Fibroblast of lung (primary cell): Measurements from ENCODE around the gene TRMT11. TPM values are rescaled to one million over a fixed set of nuclear protein-coding genes. Genes with fewer than 3 reads are reported as not detected.

Source experiments
- DNase-seq, 2 donors: peaks; one replicate each; pipeline versions ENCODE4 v3.0.0 to v3.0.0-alpha.2; 2010; ENCODE audit warnings: low read depth in 2 of 2
- H2AFZ ChIP-seq: 2 replicates; pipeline ENCODE4 v1.5.1; 2012; ENCODE audit warnings: low read length, control low read depth, inconsistent platforms
- H3K27ac ChIP-seq: 2 replicates; pipeline ENCODE4 v1.5.1; 2011; ENCODE audit warnings: low read length, control low read depth; ENCODE audit not compliant: insufficient read depth
- H3K27me3 ChIP-seq: 2 replicates; pipeline ENCODE4 v1.5.1; 2011; ENCODE audit warnings: mild to moderate bottlenecking, low read length; ENCODE audit not compliant: control insufficient read depth, insufficient read depth
- H3K36me3 ChIP-seq: 2 replicates; pipeline ENCODE4 v1.5.1; 2011; ENCODE audit warnings: low read length; ENCODE audit not compliant: control insufficient read depth, insufficient read depth
- H3K4me1 ChIP-seq: 2 replicates; pipeline ENCODE4 v1.5.1; 2011; ENCODE audit warnings: low read length; ENCODE audit not compliant: control insufficient read depth, insufficient read depth; ENCODE audit errors: extremely low read depth
- H3K4me2 ChIP-seq: 2 replicates; pipeline ENCODE4 v1.5.1; 2011; ENCODE audit warnings: low read length, control low read depth; ENCODE audit not compliant: insufficient read depth; ENCODE audit errors: extremely low read depth
- H3K4me3 ChIP-seq, 4 experiments: fragments of 200-600 bp in 1 of 4; sonication (generic) in 1 of 4; replicated peaks in 1 of 4; 2 replicates each; pipeline ENCODE4 v1.5.1; 2011 to 2016; ENCODE audit warnings: low read length in 4 of 4, low read depth in 3 of 4, mild to moderate bottlenecking in 3 of 4, control low read depth in 2 of 4, inconsistent platforms in 1 of 4, mixed read lengths in 1 of 4; ENCODE audit not compliant: insufficient read depth in 1 of 4; ENCODE audit errors: control extremely low read depth in 1 of 4
- H3K79me2 ChIP-seq: 2 replicates; pipeline ENCODE4 v1.5.1; 2012; ENCODE audit warnings: mild to moderate bottlenecking, low read length, inconsistent platforms; ENCODE audit not compliant: control insufficient read depth, insufficient read depth
- H3K9ac ChIP-seq: 2 replicates; pipeline ENCODE4 v1.5.1; 2011; ENCODE audit warnings: mild to moderate bottlenecking, low read length, control low read depth; ENCODE audit not compliant: insufficient read depth
- H3K9me3 ChIP-seq: 2 replicates; pipeline ENCODE4 v1.5.1; 2012; ENCODE audit warnings: low read depth, low read length; ENCODE audit not compliant: control insufficient read depth, insufficient read depth
- H4K20me1 ChIP-seq: 2 replicates; pipeline ENCODE4 v1.5.1; 2011; ENCODE audit warnings: low read length; ENCODE audit not compliant: control insufficient read depth, insufficient read depth; ENCODE audit errors: extremely low read depth
- EZH2 ChIP-seq: IDR thresholded peaks from 2 replicates; pipeline ENCODE4 v1.5.1; 2012; ENCODE audit warnings: low read length, control low read depth, mild to moderate bottlenecking; ENCODE audit errors: missing control alignments
- polyA plus RNA-seq, 2 donors: library from polyadenylated mRNA; depleted of rRNA in 1 of 2; stranded (reverse) in 1 of 2; unstranded in 1 of 2; fragments of >200 nt; gene quantifications; 2 replicates each; pipeline ENCODE4 v1.2.1, GENCODE V29; 2011 to 2012; ENCODE audit warnings: missing spikeins in 1 of 2
- total RNA-seq: library from RNA; depleted of rRNA; stranded (reverse); fragments of >200 nt; gene quantifications from 2 replicates; pipeline ENCODE4 v1.2.1, GENCODE V29; 2014
- TF ChIP-seq, protein P1 (sequence below), 2 donors: IDR thresholded peaks in 1 of 2; conservative IDR thresholded peaks in 1 of 2; 1 replicate in 1 of 2; 2 replicates in 1 of 2; pipeline ENCODE4 v1.5.1; 2011 to 2012; ENCODE audit warnings: low read length in 2 of 2, control low read depth in 1 of 2, inconsistent platforms in 1 of 2, low read depth in 1 of 2, mild to moderate bottlenecking in 1 of 2

Gene TRMT11
- total and polyA plus RNA-seq, 2 donors (not counting 1 experiment from before 2014, with no cell fraction given), result 22.1 to 23.5 TPM

DNA sequence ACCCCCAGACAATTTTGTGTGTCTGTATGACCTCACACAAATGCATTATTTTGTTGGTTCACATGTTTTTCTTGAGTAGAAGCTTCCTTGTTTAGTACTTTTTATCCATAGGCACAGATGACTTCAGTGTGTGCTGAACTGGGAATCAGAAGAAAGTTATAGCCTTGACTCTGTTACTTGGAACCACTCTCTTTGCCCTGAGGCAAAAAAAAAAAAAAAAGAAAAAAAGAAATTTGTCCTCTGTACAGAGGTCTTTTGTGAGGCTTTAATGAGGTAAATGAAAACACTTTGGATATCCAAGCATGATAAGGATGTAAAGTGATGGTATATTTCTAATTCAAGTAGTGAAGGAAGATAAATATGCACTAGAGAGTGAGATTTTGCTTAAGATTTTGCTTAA is 51.9 kb downstream of the TRMT11 start:
- H3K27me3 ChIP-seq, result no peaks in the 10 kb centered on the region
- no peaks in the 10 kb centered on the region for H3K79me2 ChIP-seq
- no peak overlapping the region for H2AFZ ChIP-seq
- H3K9ac ChIP-seq, result no peak overlapping the region
- H3K36me3 ChIP-seq, result no peaks in the 10 kb centered on the region
- TF ChIP-seq EZH2, result no peak
- TF ChIP-seq, protein P1, sequence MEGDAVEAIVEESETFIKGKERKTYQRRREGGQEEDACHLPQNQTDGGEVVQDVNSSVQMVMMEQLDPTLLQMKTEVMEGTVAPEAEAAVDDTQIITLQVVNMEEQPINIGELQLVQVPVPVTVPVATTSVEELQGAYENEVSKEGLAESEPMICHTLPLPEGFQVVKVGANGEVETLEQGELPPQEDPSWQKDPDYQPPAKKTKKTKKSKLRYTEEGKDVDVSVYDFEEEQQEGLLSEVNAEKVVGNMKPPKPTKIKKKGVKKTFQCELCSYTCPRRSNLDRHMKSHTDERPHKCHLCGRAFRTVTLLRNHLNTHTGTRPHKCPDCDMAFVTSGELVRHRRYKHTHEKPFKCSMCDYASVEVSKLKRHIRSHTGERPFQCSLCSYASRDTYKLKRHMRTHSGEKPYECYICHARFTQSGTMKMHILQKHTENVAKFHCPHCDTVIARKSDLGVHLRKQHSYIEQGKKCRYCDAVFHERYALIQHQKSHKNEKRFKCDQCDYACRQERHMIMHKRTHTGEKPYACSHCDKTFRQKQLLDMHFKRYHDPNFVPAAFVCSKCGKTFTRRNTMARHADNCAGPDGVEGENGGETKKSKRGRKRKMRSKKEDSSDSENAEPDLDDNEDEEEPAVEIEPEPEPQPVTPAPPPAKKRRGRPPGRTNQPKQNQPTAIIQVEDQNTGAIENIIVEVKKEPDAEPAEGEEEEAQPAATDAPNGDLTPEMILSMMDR (conservative IDR thresholded peaks at IDR 0.05 in 1 of 2, IDR thresholded peaks at IDR 0.05 in 1 of 2; ENCODE audit: low read depth in 1 of 2, low read length in 2 of 2), result no peak
- no peak overlapping the region for H3K4me2 ChIP-seq
- no peak for DNase-seq
- H3K9me3 ChIP-seq, result no peaks in the 10 kb centered on the region
- H4K20me1 ChIP-seq, result no peaks in the 10 kb centered on the region
- H3K4me1 ChIP-seq, result peaks cover 15% of the 10 kb centered on the region
- H3K27ac ChIP-seq, result no peak overlapping the region
- no peak overlapping the region for H3K4me3 ChIP-seq

DNA sequence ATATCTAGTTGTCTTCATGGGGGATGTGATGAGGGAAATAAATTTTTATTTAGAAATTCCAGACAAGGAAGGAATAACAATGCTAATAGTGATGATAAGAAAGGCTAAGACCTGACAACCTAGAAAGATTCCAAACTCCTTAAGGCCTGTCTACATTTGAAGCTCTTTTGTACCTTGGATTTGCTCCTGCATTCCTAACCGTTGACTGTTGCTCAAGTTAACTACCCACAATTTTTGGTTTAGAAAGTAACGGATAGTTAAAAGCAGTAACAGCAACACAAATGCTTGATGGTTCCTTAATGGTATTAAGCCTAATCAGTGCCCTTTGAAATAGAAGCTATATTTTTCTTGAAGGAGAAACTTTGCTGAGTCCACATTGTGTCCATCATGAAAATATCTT is 52.9 kb downstream of the TRMT11 start:
- Histone ChIP-seq H3K27ac (no peak overlapping the region), H3K79me2 (no peaks in the 10 kb centered on the region), H4K20me1 (no peaks in the 10 kb centered on the region), H3K4me3 (no peak overlapping the region), H3K36me3 (no peaks in the 10 kb centered on the region), H3K4me1 (peaks cover 15% of the 10 kb centered on the region), H3K4me2 (no peak overlapping the region), H2AFZ (no peak overlapping the region), H3K27me3 (no peaks in the 10 kb centered on the region), H3K9ac (no peak overlapping the region), H3K9me3 (no peaks in the 10 kb centered on the region)
- DNase-seq, result peak; percentile 27 to 89
- TF ChIP-seq EZH2, result no peak
- TF ChIP-seq, protein P1 (conservative IDR thresholded peaks at IDR 0.05 in 1 of 2, IDR thresholded peaks at IDR 0.05 in 1 of 2; ENCODE audit: low read depth in 1 of 2, low read length in 2 of 2), result no peak

DNA sequence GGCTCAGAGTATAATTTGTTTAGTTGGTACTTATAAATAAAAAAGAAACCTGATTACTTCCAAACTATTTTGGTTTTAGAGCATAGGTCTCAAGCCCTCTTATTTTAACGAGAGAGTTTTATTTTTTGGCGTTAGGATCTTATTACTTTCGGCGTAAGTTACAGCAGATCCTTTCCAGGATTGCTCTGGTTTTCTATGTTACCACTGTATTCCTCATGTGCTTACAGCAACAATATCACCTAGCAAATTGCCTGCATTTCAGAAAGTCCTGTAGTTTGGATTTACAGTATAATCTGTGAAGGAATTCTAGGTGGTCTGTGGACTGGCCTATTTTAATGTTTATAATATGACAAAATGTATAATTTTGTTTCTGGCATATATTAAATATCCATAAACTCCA is 54.1 kb downstream of the TRMT11 start:
- no peak overlapping the region for H3K4me2 ChIP-seq
- TF ChIP-seq, protein P1 (conservative IDR thresholded peaks at IDR 0.05 in 1 of 2, IDR thresholded peaks at IDR 0.05 in 1 of 2; ENCODE audit: low read depth in 1 of 2, low read length in 2 of 2), result no peak
- TF ChIP-seq EZH2, result no peak
- H3K27ac ChIP-seq, result peak overlapping the region; percentile 58
- H2AFZ ChIP-seq, result no peak overlapping the region
- H3K9ac ChIP-seq, result no peak overlapping the region
- DNase-seq, result no peak
- H3K36me3 ChIP-seq, result no peaks in the 10 kb centered on the region
- H3K9me3 ChIP-seq, result no peaks in the 10 kb centered on the region
- no peaks in the 10 kb centered on the region for H3K79me2 ChIP-seq
- no peaks in the 10 kb centered on the region for H4K20me1 ChIP-seq
- H3K4me3 ChIP-seq, result no peak overlapping the region
- H3K27me3 ChIP-seq, result no peaks in the 10 kb centered on the region
- peaks cover 15% of the 10 kb centered on the region for H3K4me1 ChIP-seq
